Measurements from ENCODE around the gene NEK6.

Gene NEK6

DNA sequence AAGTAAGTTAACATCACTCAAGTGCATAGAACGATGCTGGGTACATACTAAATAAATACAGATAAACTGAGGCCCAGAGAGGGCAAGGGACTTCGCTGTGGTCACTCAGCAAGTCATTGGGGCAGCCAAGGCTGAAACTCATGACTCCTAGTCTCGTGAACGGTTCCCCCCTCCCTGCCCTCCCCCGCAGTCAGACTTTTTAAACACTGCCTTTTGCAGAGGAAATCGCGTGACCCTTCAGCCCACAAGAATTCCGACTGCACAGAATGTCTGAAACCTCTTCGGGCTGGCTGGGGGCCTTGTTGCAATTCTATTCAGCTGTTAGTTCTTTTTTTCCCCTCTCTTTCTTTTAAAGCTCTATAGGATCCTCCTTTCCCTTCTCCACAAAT is 28.1 kb downstream of the NEK6 start:
- Histone ChIP-seq H3K4me2 (ENCODE audit: low read length) (peak overlapping the region; percentile 61), H3K79me2 (ENCODE audit: low read length) (peaks cover 99% of the 10 kb centered on the region), H2AFZ (ENCODE audit: low read depth, low read length) (no peak overlapping the region), H3K9me3 (ENCODE audit: insufficient read depth, low read length) (no peaks in the 10 kb centered on the region), H3K27me3 (ENCODE audit: low read depth, low read length) (no peaks in the 10 kb centered on the region), H3K27ac (ENCODE audit: low read length) (peak overlapping the region; percentile 88), H3K36me3 (replicated peaks; ENCODE audit: low read depth, low read length) (peaks cover 28% of the 10 kb centered on the region), H4K20me1 (ENCODE audit: insufficient read depth, low read length) (peaks cover 98% of the 10 kb centered on the region), H3K4me1 (ENCODE audit: low read length) (peaks cover 69% of the 10 kb centered on the region), H3K4me3 (ENCODE audit: low read length) (peak overlapping the region; percentile 42), H3K9ac (ENCODE audit: low read length) (peak overlapping the region; percentile 51; the same call in 1 of the 2 replicates)
- TF ChIP-seq EZH2phosphoT487 (IDR thresholded peaks at IDR 0.05; ENCODE audit: low read depth): no peak
- TF ChIP-seq, protein P1, sequence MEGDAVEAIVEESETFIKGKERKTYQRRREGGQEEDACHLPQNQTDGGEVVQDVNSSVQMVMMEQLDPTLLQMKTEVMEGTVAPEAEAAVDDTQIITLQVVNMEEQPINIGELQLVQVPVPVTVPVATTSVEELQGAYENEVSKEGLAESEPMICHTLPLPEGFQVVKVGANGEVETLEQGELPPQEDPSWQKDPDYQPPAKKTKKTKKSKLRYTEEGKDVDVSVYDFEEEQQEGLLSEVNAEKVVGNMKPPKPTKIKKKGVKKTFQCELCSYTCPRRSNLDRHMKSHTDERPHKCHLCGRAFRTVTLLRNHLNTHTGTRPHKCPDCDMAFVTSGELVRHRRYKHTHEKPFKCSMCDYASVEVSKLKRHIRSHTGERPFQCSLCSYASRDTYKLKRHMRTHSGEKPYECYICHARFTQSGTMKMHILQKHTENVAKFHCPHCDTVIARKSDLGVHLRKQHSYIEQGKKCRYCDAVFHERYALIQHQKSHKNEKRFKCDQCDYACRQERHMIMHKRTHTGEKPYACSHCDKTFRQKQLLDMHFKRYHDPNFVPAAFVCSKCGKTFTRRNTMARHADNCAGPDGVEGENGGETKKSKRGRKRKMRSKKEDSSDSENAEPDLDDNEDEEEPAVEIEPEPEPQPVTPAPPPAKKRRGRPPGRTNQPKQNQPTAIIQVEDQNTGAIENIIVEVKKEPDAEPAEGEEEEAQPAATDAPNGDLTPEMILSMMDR (IDR thresholded peaks at IDR 0.05; ENCODE audit: low read depth, low read length): no peak

DNA sequence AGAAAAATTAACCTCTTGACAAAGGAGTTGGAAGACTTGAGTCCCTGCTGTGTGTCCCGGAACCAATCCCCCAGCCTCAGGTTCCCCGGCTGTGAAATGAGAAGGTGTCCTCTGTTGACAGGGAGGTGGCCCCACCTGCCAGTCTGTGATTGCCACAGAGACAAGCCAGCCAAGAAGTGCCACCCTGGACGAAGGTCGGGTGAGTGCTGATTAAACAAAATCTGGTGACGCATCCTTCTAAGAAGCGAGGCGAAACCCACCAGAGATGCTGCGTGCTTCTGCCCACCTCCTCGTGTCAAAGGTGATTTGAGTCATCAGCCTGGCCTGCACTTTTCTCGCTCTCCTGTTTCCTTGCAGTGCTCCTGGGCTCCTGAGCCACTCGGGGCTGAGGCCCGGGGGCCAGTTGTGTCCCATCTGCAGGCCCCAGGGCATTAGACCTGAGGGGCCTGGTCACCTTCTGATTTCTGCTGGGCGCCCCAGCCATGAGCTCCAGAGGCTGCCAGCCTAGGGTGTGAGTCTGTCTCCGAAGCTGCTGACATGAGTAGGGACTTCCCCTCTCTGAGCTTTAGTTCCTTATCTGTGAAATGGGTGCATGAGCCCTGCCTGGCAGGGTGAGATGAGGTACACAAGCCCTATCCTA is 28.7 kb downstream of the NEK6 start:
- Histone ChIP-seq H3K79me2 (ENCODE audit: low read length) (peaks cover 99% of the 10 kb centered on the region), H3K27me3 (ENCODE audit: low read depth, low read length) (no peaks in the 10 kb centered on the region), H3K4me1 (ENCODE audit: low read length) (peaks cover 74% of the 10 kb centered on the region), H3K27ac (ENCODE audit: low read length) (peak overlapping the region; percentile 88), H3K9me3 (ENCODE audit: insufficient read depth, low read length) (no peaks in the 10 kb centered on the region), H4K20me1 (ENCODE audit: insufficient read depth, low read length) (peaks cover 98% of the 10 kb centered on the region), H2AFZ (ENCODE audit: low read depth, low read length) (no peak overlapping the region), H3K4me2 (ENCODE audit: low read length) (peak overlapping the region; percentile 61), H3K9ac (ENCODE audit: low read length) (peak overlapping the region; percentile 51; the same call in 1 of the 2 replicates), H3K36me3 (replicated peaks; ENCODE audit: low read depth, low read length) (peaks cover 28% of the 10 kb centered on the region), H3K4me3 (ENCODE audit: low read length) (peak overlapping the region; percentile 42)
- TF ChIP-seq, protein P1 (IDR thresholded peaks at IDR 0.05; ENCODE audit: low read depth, low read length): no peak
- TF ChIP-seq EZH2phosphoT487 (IDR thresholded peaks at IDR 0.05; ENCODE audit: low read depth): no peak

DNA sequence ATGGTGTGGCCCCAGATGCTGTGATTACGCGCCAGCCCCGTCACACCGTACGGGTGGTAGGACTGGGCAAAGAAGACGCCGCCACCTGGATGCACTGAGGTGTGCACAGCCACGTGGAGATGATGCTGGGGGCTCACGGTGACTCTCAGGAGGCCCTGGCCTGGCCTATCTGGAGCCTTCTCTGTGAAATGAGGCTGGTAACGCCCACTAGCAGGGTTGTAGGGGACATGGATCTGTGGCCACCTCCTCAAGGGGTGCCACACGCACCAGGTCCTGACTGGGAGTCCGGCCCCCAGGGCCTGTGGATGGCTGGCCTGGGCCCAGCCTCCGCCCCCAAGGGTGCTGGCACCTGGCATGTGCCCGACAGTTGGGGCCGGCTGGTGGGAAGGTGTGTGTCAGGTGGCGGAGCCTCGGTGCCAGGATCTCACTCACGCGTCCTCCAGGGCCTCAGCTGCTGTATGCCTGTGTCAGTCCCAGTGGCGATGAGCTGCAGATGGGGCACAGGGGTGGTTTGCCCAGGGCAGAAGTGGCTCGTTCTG is 32.4 kb downstream of the NEK6 start:
- no peaks in the 10 kb centered on the region for H3K27me3 ChIP-seq (ENCODE audit: low read depth, low read length)
- H3K4me3 ChIP-seq (ENCODE audit: low read length): peak overlapping the region; percentile 11; the same call in 1 of the 2 replicates
- H3K36me3 ChIP-seq (replicated peaks; ENCODE audit: low read depth, low read length): peaks cover 44% of the 10 kb centered on the region
- peak overlapping the region; percentile 58 for H3K27ac ChIP-seq (ENCODE audit: low read length)
- peaks cover 98% of the 10 kb centered on the region for H4K20me1 ChIP-seq (ENCODE audit: insufficient read depth, low read length)
- H3K9me3 ChIP-seq (ENCODE audit: insufficient read depth, low read length): no peaks in the 10 kb centered on the region
- H3K4me1 ChIP-seq (ENCODE audit: low read length): peaks cover 85% of the 10 kb centered on the region
- H3K9ac ChIP-seq (ENCODE audit: low read length): peak overlapping the region; percentile 22; the same call in 1 of the 2 replicates
- H3K79me2 ChIP-seq (ENCODE audit: low read length): peaks cover 99% of the 10 kb centered on the region
- no peak overlapping the region for H2AFZ ChIP-seq (ENCODE audit: low read depth, low read length)
- peak overlapping the region; percentile 63 for H3K4me2 ChIP-seq (ENCODE audit: low read length)
- TF ChIP-seq, protein P1 (IDR thresholded peaks at IDR 0.05; ENCODE audit: low read depth, low read length): peak; percentile 23
- TF ChIP-seq EZH2phosphoT487 (IDR thresholded peaks at IDR 0.05; ENCODE audit: low read depth): no peak

DNA sequence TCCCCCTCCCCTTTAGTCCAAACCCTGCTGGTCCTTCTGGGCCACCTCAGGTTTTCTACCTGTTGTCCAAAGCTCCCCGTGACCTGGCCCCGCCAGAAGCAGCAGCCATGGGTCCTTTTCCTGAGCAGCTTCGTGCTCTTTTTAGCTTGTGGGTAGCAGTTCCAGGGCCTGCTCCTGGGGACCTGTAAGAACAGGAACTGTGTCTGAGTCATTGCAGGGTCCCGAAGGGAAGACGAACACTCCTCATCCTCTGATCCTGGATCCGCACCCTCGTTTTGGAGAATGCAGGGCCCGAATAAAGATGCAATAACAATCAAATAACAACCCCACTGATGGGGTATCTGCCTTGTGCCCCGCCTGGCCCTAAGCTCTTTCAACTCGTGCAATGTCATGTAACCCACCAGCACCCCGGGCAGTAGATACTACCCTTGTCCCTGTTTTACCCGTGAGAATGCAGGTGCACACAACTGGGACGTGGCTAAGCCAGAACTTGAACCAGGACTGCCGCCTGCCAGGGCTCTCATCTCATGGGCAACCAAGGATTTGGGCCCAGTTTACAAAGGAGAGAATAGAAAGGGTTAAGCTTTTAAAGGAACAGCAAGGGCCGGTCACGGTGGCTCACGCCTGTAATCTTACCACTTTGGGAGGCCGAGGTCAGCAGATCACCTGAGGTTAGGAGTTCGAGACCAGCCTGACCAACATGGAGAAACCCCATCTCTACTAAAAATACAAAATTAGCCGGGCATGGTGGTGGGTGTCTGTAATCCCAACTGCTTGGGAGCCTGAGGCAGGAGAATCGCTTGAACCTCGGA is 33.2 kb downstream of the NEK6 start:
- H4K20me1 ChIP-seq (ENCODE audit: insufficient read depth, low read length): peaks cover 98% of the 10 kb centered on the region
- H3K36me3 ChIP-seq (replicated peaks; ENCODE audit: low read depth, low read length): peaks cover 44% of the 10 kb centered on the region
- peaks cover 99% of the 10 kb centered on the region for H3K79me2 ChIP-seq (ENCODE audit: low read length)
- H3K27me3 ChIP-seq (ENCODE audit: low read depth, low read length): no peaks in the 10 kb centered on the region
- H2AFZ ChIP-seq (ENCODE audit: low read depth, low read length): no peak overlapping the region
- peak overlapping the region; percentile 58 for H3K27ac ChIP-seq (ENCODE audit: low read length)
- no peak for TF ChIP-seq EZH2phosphoT487 (IDR thresholded peaks at IDR 0.05; ENCODE audit: low read depth)
- TF ChIP-seq, protein P1 (IDR thresholded peaks at IDR 0.05; ENCODE audit: low read depth, low read length): no peak
- peaks cover 77% of the 10 kb centered on the region for H3K4me1 ChIP-seq (ENCODE audit: low read length)
- H3K9me3 ChIP-seq (ENCODE audit: insufficient read depth, low read length): no peaks in the 10 kb centered on the region
- peak overlapping the region; percentile 63 for H3K4me2 ChIP-seq (ENCODE audit: low read length)
- peak overlapping the region; percentile 11 for H3K4me3 ChIP-seq (ENCODE audit: low read length)
- H3K9ac ChIP-seq (ENCODE audit: low read length): peak overlapping the region; percentile 22; the same call in 1 of the 2 replicates
